ENCODE measurements around the gene HOXB3.

DNA sequence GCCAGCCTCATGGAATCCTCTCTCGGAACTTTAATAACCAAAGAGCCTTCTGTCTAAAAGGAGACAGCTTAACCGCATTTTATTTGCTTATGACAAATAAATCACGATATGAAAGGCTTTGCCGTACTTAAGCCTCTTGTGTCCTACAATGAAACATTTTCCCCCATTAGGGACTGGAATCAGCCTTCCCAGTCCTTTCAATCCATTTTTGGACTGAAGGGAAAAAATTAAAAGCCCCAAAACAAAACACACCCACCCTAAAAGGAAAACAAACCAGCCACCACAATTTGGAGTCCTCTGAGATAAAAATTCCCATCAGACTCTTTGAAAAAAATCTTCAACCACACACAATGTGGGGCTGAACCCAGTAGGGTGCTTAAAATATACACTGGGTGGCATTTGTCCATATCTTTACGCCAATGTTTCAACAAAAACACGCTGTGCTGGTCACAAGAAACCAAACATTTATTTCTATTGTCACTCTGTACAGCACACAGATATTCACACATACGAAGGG, 14.9 kb downstream of the HOXB3 start:
- TF ChIP-seq, protein P1, sequence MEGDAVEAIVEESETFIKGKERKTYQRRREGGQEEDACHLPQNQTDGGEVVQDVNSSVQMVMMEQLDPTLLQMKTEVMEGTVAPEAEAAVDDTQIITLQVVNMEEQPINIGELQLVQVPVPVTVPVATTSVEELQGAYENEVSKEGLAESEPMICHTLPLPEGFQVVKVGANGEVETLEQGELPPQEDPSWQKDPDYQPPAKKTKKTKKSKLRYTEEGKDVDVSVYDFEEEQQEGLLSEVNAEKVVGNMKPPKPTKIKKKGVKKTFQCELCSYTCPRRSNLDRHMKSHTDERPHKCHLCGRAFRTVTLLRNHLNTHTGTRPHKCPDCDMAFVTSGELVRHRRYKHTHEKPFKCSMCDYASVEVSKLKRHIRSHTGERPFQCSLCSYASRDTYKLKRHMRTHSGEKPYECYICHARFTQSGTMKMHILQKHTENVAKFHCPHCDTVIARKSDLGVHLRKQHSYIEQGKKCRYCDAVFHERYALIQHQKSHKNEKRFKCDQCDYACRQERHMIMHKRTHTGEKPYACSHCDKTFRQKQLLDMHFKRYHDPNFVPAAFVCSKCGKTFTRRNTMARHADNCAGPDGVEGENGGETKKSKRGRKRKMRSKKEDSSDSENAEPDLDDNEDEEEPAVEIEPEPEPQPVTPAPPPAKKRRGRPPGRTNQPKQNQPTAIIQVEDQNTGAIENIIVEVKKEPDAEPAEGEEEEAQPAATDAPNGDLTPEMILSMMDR (IDR thresholded peaks at IDR 0.05) = no peak
- no peak for TF ChIP-seq POLR2A (IDR thresholded peaks at IDR 0.05)

Measured in Peyer's patch (tissue), 4 donors.